ENCODE results near the gene ELF4.
"Not testable (repeated sequence)": the region's sequence is repeated elsewhere in the genome, so short reads cannot be mapped to it uniquely, and the experiment has no call there.

ELF4 gene

DNA sequence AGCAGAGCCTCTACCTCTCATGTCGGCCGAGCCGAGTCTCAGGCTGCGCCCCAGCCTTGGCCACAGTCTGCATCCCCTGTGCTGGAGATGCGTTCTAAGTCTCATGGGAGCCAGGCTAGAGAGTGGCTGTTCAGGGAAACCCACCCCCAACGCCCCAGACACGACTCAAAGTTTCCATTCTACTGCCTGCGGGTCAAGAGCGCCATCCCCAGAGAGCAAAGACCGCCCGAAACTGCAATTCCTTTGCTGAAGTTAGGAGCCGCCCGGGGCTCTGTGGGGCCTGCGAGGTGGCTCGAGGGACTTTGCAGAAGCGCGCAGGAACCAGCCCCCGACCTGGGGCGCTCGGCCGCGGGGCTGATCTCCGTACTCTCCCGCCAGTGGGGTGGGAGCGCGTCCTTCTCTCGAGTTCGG lies 10.0 kb upstream of the ELF4 start:
- DNase-seq (ENCODE audit: low spot score in 2 of 2), result no peak

DNA sequence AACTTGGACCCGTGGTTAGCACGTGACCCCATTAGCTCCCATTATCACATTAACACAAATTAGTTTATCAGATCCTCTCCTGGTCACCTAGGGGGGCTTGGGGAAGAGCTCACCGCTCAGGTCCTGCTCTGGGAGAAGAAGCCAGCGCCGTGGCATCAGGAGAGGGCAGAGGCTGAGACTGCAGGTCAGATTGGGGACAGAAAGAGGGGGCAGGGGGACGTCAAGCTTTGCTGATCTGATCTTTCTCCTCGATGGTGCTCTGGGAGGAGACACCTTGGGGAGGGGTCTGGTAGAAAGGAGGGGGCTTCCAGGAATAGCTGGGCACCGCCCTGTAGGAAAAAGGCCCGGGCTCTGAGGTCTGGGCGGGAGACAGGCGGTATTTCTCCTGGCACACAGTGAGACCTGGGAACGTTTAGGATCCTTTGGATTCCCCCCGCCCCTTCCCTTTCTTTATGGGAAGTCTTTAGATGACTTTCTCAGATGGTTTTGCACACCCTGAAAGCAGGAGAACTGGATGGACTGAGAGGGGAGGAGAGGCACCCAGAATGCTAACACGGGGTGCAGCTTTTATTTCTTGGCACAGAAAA lies 9.1 kb upstream of the ELF4 start:
- peaks cover 49% of the 10 kb centered on the region for H3K4me1 Mint-ChIP-seq
- peak overlapping the region; percentile 65 for H3K27ac Mint-ChIP-seq
- H3K4me3 Mint-ChIP-seq, result peak overlapping the region; percentile 67

More for the DNA sequence above, 10.0 kb upstream of the ELF4 start:
- Mint-ChIP-seq H3K4me1 (peaks cover 39% of the 10 kb centered on the region), H3K36me3 (no peaks in the 10 kb centered on the region), H3K27ac (peak overlapping the region; percentile 65), H3K4me3 (peak overlapping the region; percentile 67), H3K9me3 (no peaks in the 10 kb centered on the region)
- peak; percentile 52 for ATAC-seq

DNA sequence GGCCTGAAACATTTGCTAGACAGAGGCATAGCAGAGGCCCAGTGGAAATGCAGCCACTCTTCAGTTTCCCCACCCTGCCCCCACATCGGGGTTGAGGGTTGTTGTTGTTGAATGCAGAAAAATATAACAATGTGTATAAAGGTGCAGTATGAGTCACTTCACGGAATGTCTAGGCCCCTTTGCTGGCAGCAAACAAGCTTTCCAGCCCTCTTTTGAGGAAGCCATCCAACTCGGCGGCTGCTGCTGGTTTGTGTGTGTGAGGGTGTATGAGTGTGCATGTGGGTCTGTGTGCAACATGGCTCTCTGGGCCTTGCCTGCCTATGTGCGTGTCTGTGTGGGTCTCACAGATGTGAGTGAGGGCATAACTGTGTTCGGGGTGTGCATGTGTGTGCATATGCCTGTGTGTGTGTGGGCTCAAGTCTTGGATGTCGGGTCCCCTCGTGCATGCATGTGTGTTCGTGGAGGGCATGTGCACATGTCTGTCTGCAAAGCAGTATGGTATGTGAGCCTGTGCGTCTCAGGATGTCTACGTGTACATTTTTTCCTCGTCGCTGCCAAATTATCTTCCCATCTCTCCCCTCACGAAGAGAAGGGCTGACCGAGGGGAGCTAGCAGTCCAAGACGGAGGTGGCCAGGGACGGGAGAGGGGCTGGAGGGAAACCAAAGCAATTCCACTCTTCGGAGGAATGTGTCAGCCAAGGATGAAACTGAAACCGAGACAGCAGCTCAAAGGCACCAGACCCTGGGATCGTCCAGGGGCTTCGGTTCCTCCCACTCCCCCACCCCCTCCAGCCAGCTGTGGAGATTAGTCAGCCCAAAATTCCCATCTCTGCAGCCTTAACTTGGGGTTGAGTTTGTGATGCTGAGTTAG lies 8.4 kb upstream of the ELF4 start:
- Mint-ChIP-seq H3K4me1 (peaks cover 55% of the 10 kb centered on the region), H3K36me3 (no peaks in the 10 kb centered on the region), H3K9me3 (no peaks in the 10 kb centered on the region), H3K4me3 (peak overlapping the region; percentile 67), H3K27ac (peak overlapping the region; percentile 52)
- ATAC-seq, result peak; percentile 61
- no peak for DNase-seq (ENCODE audit: low spot score in 2 of 2)

More for the DNA sequence above, 9.1 kb upstream of the ELF4 start:
- ATAC-seq (no peak), DNase-seq (ENCODE audit: low spot score in 2 of 2) (no peak)
- Mint-ChIP-seq H3K9me3 (no peaks in the 10 kb centered on the region), H3K36me3 (no peaks in the 10 kb centered on the region)

DNA sequence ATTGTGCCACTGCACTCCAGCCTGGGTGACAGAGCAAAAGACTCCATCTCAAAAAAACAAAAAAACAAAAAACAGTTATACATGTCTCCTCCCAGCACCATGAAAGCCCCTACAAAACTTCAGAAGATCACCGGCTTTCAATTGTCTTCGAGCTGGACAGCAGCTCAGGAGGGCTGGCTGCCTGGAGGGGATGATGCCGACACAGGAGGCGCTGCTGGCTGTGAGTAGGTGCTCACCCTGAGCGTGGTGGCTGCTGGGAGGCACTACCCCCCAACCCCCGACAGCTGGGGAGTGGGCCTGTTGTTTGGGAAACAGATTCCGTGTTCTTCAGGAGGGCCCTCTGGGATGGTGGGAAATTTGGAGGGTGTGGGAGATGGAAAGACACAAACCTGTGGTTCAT lies 6.9 kb upstream of the ELF4 start:
- ATAC-seq (no peak), DNase-seq (ENCODE audit: low spot score in 2 of 2) (no peak)
- peaks cover 55% of the 10 kb centered on the region for H3K4me1 Mint-ChIP-seq
- no peaks in the 10 kb centered on the region for H3K9me3 Mint-ChIP-seq
- no peaks in the 10 kb centered on the region for H3K36me3 Mint-ChIP-seq
- H3K27ac Mint-ChIP-seq, result peak overlapping the region; percentile 52
- no peak overlapping the region for H3K4me3 Mint-ChIP-seq

DNA sequence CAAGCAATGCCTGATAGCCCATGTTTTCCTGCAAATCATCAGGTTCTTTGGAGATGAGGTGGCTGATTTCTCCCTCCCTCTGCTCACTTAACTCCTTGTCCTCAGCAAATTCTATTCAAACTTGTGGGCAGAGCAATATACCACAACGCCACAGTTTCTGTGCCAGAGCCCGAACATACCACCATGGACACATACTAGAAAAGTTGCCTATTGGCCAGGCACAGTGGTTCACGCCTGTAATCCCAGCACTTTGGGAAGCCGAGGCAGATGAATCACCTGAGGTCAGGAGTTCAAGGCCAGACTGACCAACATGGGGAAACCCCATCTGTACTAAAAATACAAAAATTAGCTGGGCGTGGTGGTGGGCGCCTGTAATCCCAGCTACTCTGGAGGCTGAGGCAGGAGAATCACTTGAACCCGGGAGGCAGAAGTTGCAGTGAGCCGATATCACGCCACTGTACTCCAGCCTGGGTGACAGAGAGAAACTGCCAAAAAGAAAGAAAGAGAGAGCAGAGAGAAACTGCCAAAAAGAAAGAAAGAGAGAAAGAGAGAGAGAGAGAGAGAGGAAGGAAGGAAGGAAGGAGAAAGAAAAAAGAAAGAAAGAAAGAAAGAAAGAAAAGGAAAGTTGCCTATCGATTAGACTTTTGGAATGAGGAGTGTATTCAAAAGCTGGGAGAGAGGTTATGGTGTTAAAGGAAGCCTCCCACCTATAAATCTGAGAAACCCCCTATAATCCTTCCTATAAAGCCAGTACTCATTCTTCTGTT lies 5.0 kb upstream of the ELF4 start:
- H3K27ac Mint-ChIP-seq; ATAC-seq; DNase-seq (ENCODE audit: low spot score in 2 of 2); H3K9me3 Mint-ChIP-seq; H3K4me3 Mint-ChIP-seq; H3K36me3 Mint-ChIP-seq: not testable (repeated sequence)
- H3K4me1 Mint-ChIP-seq, result peaks cover 53% of the 10 kb centered on the region

DNA sequence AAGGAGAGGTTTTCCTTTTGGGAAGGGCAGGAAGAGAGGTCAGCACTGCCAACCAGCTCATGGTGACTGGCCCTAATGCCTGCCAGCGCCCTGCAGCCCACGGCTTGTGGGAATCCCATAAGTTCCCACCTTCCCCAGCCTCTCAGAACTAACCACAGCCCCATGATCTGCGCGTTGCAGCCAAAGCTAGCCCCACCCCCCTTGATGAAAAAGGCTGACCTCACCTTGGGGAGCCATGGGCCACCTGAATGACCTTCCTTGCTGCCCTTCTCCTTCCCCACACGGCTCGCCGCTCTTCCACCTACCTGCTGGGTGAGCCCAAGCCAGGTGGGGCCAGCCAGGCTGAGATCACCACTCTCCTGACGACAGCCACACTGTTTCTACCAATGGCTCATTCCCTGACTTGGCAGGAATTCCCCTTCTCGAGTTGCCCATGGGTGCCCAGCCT lies 3.9 kb upstream of the ELF4 start:
- Mint-ChIP-seq H3K27ac (no peak overlapping the region), H3K36me3 (peaks cover 4% of the 10 kb centered on the region), H3K4me3 (no peak overlapping the region), H3K9me3 (no peaks in the 10 kb centered on the region), H3K4me1 (peaks cover 42% of the 10 kb centered on the region)
- DNase-seq (ENCODE audit: low spot score in 2 of 2) (no peak), ATAC-seq (no peak)

DNA sequence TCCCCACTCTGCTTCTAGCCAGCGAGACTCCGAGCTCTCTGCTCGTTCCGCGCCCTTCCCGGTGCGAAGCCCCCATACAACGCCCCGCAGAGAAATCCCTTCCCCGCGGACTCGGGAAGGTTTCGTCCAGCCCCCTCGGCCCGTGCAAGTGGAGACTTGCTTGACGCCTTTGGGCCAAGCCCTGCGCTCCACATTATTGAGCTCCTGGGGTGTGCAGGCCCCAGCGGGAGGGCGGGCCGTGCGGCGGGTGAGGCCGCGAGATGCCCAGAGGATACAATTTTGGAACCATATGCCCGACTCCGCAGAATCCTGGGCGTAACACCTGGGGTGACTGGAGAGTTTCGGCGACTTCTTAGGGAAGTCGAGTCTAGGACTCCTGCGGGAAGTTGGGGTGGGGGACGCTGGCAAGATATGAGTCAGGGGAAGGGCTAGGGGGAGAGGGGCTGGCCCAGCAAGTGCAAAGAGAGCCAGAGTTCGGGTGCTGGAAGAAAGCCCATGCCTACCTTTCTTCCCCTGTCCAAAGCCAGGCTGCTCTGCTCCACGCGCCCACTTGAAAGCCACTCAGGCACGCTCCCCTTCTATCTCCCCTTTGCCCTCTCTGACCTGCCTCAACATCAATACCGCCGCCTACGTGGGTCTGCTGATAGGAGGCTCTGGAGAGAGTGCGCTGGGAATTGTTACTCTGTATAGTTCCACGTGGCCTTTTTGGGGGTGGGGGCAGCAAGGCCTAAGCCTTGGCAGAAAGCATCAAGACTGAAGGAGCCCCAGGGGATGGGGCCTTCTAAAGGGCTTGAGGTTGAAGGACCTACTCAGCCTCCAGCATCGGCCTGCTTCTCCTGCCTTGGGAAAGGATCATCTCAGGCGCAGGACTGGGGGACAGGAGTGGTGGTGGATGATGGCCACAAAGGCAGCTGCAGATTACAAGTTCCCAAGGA lies 1.2 kb upstream of the ELF4 start:
- Mint-ChIP-seq H3K27ac (no peak overlapping the region), H3K9me3 (no peaks in the 10 kb centered on the region), H3K36me3 (peaks cover 10% of the 10 kb centered on the region), H3K4me3 (peak overlapping the region; percentile 84), H3K4me1 (peaks cover 36% of the 10 kb centered on the region)
- DNase-seq (ENCODE audit: low spot score in 2 of 2) (peak in 1 of 2 donors; percentile 49), ATAC-seq (no peak)

DNA sequence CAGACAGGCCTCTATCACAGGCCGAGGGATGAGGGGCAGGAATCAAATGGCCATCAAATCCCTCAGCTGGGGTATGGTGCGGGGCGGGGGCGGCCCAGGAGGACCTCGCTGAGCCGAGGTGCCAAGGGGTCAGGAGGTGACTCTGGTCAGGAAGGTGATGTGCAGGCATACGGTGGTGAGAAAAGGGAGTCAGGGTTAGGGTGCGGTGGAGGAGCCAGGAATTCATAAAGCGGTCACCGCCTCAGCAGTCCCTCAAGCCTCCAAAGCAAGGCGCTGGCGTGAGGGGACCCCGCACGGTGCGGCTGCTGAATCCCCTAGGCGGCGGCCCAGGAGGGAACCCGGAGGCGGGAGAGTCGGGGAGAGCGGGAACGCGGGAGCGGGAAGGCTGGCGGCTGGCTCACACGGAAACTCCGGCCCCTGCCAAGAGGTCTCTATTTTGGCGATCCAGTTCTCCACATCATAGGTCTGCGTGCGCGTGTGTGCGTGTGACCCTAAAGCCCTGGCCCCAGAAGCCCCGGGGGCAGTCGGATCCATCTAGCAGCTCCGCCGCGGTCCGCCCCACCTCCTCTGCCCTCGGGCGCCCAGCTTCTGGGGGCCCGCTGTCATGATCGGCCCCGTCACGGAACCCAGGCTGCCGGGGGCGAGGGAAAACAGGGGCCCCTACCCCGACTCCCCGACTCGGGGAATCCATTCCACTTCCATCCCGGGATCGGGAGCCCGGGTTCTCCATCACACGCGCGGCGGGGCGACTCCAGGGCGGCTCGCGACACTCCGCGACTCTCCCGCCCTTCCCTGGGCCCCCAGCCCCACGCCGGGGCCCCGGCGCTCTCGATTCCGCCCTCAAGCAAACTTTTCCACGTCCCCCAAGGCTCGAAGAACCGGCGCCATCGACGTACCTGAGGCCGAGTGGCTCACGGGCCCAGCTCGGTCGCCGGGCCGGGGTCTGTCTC lies 593 bp downstream of the ELF4 start:
- ATAC-seq, result peak; percentile 43
- peak in 1 of 2 donors; percentile 50 for DNase-seq (ENCODE audit: low spot score in 2 of 2)

DNA sequence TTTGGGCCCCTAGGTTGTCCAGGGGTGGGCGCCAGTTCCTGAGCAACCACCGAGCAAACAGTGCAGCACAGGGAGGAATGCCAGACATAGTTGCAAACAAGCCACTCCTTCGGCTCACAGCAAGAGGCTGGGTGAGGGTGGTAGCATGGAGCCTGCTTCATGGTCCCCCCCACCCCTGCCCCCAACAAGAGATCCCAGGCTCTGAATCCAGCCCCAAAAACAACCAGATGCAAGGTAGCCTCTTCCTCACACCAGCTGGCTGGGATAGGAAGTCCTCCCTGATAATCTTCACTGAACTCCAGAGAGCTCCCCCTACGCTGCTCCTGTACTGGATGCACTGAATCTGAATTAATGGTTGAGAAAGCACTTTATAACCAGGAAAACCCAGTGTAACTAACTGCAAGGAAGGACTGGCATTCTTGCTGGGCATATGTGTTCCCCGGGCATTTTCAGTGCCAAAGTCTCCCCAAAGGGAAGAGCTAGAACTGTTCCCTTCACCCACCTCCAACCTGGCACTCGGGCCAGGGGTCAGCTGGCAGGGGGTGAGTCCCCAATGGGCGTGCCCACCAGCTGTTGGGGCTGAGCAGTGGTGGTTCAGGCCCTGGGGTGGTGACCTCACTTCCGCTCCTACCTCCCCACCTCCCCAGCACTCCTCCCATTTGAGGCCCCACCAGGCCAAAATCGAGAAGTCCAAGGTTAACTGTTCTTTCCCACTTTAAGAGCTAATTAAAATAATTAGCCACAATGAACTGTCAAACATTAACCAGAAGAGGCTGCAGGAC lies 1.5 kb downstream of the ELF4 start:
- peak overlapping the region; percentile 84 for H3K4me3 Mint-ChIP-seq
- peaks cover 40% of the 10 kb centered on the region for H3K4me1 Mint-ChIP-seq
- no peaks in the 10 kb centered on the region for H3K9me3 Mint-ChIP-seq
- H3K36me3 Mint-ChIP-seq, result peaks cover 26% of the 10 kb centered on the region
- peak overlapping the region; percentile 78 for H3K27ac Mint-ChIP-seq
- no peak for DNase-seq (ENCODE audit: low spot score in 2 of 2)
- peak; percentile 73 for ATAC-seq

More for the DNA sequence above, 593 bp downstream of the ELF4 start:
- Mint-ChIP-seq H3K27ac (peak overlapping the region; percentile 78), H3K4me3 (peak overlapping the region; percentile 84), H3K9me3 (no peaks in the 10 kb centered on the region), H3K36me3 (peaks cover 22% of the 10 kb centered on the region), H3K4me1 (peaks cover 40% of the 10 kb centered on the region)

DNA sequence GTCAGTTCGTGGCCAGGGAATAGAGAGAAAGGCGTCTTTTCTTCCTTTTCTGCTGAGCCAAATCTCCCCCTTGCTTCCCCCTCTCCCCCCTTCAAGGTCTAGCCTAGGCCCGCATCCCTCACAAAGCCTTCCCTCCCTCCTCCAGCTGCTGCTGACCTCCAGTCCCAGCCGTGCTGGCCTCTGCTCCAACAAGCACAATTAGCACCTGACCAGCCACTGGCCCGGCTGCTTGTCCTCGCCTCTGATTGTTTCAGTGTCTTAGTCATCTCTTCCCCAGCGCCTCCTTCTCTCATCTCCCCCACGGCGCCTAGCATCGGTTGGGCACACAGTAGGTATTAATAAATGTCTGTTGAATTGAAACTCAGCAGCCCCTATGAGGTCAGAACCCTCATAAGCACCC lies 4.2 kb downstream of the ELF4 start:
- peaks cover 55% of the 10 kb centered on the region for H3K4me1 Mint-ChIP-seq
- peak overlapping the region; percentile 84 for H3K4me3 Mint-ChIP-seq
- DNase-seq (ENCODE audit: low spot score in 2 of 2), result no peak
- H3K9me3 Mint-ChIP-seq, result no peaks in the 10 kb centered on the region
- peak overlapping the region; percentile 88 for H3K27ac Mint-ChIP-seq
- no peak for ATAC-seq
- H3K36me3 Mint-ChIP-seq, result peaks cover 31% of the 10 kb centered on the region

DNA sequence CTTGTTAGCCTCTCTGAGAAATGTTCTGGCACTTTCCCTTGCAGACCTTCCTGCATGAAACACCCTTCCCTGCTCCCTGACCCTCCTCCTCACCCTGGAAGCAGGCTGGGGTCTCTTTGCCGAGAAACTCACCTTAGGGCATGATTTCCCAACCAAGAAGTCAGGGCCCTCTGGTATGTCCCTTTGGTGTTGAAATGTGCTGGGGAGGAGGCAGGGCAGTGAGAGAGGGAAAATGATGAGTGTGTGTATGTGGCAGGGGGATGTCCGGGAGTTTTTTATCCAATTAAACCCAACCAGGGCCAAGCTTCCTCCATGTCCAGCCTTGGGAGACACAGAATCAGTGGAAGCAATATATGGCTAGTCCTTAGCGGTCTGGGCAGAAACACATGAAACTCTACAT lies 5.1 kb downstream of the ELF4 start:
- no peak for ATAC-seq
- H3K27ac Mint-ChIP-seq, result peak overlapping the region; percentile 88
- peak overlapping the region; percentile 8 for H3K4me3 Mint-ChIP-seq
- DNase-seq (ENCODE audit: low spot score in 2 of 2), result no peak
- H3K4me1 Mint-ChIP-seq, result peaks cover 64% of the 10 kb centered on the region
- no peaks in the 10 kb centered on the region for H3K9me3 Mint-ChIP-seq
- peaks cover 37% of the 10 kb centered on the region for H3K36me3 Mint-ChIP-seq

DNA sequence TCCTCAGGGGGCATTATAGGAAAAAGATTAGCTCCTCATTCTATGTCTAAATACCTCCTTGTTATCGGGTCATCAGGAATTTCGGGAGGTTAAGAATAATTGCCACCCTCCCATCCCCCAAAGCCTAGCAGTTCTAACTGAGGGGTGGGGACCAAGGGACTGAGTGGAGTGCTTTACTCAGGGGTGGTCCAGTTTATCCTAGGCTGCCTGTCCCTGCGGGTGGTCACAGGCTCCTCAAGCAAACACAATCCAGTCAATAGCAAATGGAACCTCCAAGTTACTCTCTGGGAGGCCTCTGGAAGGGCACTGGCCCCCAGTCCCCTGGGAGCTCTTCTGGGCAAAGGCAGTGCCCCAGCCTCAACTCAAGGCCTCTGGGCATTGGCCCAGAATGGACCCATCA lies 6.7 kb downstream of the ELF4 start:
- no peaks in the 10 kb centered on the region for H3K9me3 Mint-ChIP-seq
- peaks cover 35% of the 10 kb centered on the region for H3K36me3 Mint-ChIP-seq
- H3K4me3 Mint-ChIP-seq, result no peak overlapping the region
- H3K27ac Mint-ChIP-seq, result peak overlapping the region; percentile 40
- no peak for DNase-seq (ENCODE audit: low spot score in 2 of 2)
- ATAC-seq, result no peak
- H3K4me1 Mint-ChIP-seq, result peaks cover 73% of the 10 kb centered on the region

DNA sequence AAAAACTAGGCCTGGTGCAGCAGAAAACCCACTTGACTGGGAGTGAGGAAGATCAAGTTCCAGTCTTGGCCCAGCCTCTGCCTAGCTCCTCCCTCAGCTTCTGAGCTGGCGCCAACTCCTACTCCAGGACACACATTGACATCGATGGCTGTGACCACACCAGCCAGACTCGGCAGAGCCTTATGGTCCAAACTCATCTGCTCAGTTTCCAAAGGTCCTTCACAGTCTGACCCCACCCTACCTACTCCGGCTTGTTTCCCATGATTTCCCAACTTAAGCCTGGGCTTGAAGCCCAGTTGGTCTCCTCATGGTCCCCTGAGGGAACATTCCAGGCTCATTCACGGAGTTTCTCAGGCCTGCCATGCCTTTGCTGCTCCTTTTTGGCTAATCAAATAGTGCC lies 10.1 kb downstream of the ELF4 start:
- Mint-ChIP-seq H3K4me3 (no peak overlapping the region), H3K4me1 (peaks cover 61% of the 10 kb centered on the region)
- ATAC-seq, result no peak

More for the DNA sequence above, 10.1 kb downstream of the ELF4 start:
- Mint-ChIP-seq H3K27ac (peak overlapping the region; percentile 72), H3K36me3 (peaks cover 26% of the 10 kb centered on the region), H3K9me3 (no peaks in the 10 kb centered on the region)
- DNase-seq (ENCODE audit: low spot score in 2 of 2), result no peak

Data from stimulated activated effector memory CD8-positive, alpha-beta T cell treated with anti-CD3 and anti-CD28 coated beads, Interleukin-12 subunit alpha, Interleukin-12 subunit beta, amount 100 ng/mL, for 72 hours (primary cell).